T follicular helper cell (primary cell): ENCODE measurements around the gene BIRC2.

Source experiments
- DNase-seq: peaks from one replicate; pipeline ENCODE4 v3.0.0-alpha.2; 2020; ENCODE audit warnings: low read depth
- total RNA-seq, 2 experiments: gene quantifications; one replicate each; lab custom pipeline; 2026; lab: John Stamatoyannopoulos, UW

The BIRC2 gene
- 82.4 to 178 reads per million in 2 experiments for total RNA-seq

GRCh38 chr11:102346748-102347461, at the start of gene BIRC2:
BIRC2 (plus strand) TSS chr11:102347214; CDS start chr11:102349855, 2,641 bp downstream.
- DNase-seq = peak; percentile 94

GRCh38 chr11:102300837-102301236, 46.2 kb upstream of the BIRC2 start:
- DNase-seq = peak; percentile 59

GRCh38 chr11:102302241-102302640, 44.8 kb upstream of the BIRC2 start:
- no peak for DNase-seq

GRCh38 chr11:102304686-102305085, 42.3 kb upstream of the BIRC2 start:
- DNase-seq = no peak

- no peak for DNase-seq
Observed at GRCh38 chr11:102305352-102306047, 41.5 kb upstream of the BIRC2 start.

GRCh38 chr11:102306048-102306597, 40.9 kb upstream of the BIRC2 start:
- DNase-seq = no peak

GRCh38 chr11:102306817-102307726, 39.9 kb upstream of the BIRC2 start:
- DNase-seq = peak; percentile 53

- no peak for DNase-seq
Observed at GRCh38 chr11:102307727-102308038, 39.3 kb upstream of the BIRC2 start.

- DNase-seq = no peak
Observed at GRCh38 chr11:102309621-102310541, 37.1 kb upstream of the BIRC2 start.

- no peak for DNase-seq
Observed at GRCh38 chr11:102312667-102313066, 34.3 kb upstream of the BIRC2 start.

- DNase-seq = no peak
Observed at GRCh38 chr11:102313238-102313940, 33.6 kb upstream of the BIRC2 start.

GRCh38 chr11:102314784-102315183, 32.2 kb upstream of the BIRC2 start:
- DNase-seq = no peak

- no peak for DNase-seq
Observed at GRCh38 chr11:102316346-102316904, 30.6 kb upstream of the BIRC2 start.

GRCh38 chr11:102317099-102317767, 29.8 kb upstream of the BIRC2 start, which contains the start of gene BIRC3:
BIRC3 (plus strand) TSS chr11:102317484; CDS start chr11:102324510, 7,026 bp downstream.
- peak; percentile 89 for DNase-seq

- no peak for DNase-seq
Observed at GRCh38 chr11:102317768-102318103, 29.3 kb upstream of the BIRC2 start.

- DNase-seq = peak; percentile 57
Observed at GRCh38 chr11:102318469-102318868, 28.5 kb upstream of the BIRC2 start.

- DNase-seq = no peak
Observed at GRCh38 chr11:102319544-102319943, 27.5 kb upstream of the BIRC2 start.

- DNase-seq = no peak
Observed at GRCh38 chr11:102320188-102320587, 26.8 kb upstream of the BIRC2 start.

GRCh38 chr11:102320679-102321078, 26.3 kb upstream of the BIRC2 start:
- DNase-seq = no peak

GRCh38 chr11:102322560-102322959, 24.5 kb upstream of the BIRC2 start:
- DNase-seq = no peak
